ENCODE results near the gene PTPN21. TPM values are rescaled to one million over a fixed set of nuclear protein-coding genes. Genes with fewer than 3 reads are reported as not detected.
"Not testable (repeated sequence)": the region's sequence is repeated elsewhere in the genome, so short reads cannot be mapped to it uniquely, and the experiment has no call there.

Gene PTPN21
- total and polyA plus RNA-seq, 7 donors, result 4.7 to 27.3 (median 14.8) TPM

- peak overlapping the region; percentile 9 for H3K27ac ChIP-seq
- peaks cover 0 to 16% of the 10 kb centered on the region in 2 donors for H3K36me3 ChIP-seq (ENCODE audit: insufficient read depth in 1 of 2, low read depth in 1 of 2)
- WGBS, 3 donors, result 40 to 53% (median 50%) methylated on average over 4 of the region's 4 CpGs
- no peak overlapping the region for H3K4me3 ChIP-seq
- TF ChIP-seq, protein P1, sequence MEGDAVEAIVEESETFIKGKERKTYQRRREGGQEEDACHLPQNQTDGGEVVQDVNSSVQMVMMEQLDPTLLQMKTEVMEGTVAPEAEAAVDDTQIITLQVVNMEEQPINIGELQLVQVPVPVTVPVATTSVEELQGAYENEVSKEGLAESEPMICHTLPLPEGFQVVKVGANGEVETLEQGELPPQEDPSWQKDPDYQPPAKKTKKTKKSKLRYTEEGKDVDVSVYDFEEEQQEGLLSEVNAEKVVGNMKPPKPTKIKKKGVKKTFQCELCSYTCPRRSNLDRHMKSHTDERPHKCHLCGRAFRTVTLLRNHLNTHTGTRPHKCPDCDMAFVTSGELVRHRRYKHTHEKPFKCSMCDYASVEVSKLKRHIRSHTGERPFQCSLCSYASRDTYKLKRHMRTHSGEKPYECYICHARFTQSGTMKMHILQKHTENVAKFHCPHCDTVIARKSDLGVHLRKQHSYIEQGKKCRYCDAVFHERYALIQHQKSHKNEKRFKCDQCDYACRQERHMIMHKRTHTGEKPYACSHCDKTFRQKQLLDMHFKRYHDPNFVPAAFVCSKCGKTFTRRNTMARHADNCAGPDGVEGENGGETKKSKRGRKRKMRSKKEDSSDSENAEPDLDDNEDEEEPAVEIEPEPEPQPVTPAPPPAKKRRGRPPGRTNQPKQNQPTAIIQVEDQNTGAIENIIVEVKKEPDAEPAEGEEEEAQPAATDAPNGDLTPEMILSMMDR (IDR thresholded peaks at IDR 0.05), result no peak
- peaks cover 27% of the 10 kb centered on the region for H3K4me1 ChIP-seq
- no peak for ATAC-seq
- no peak for DNase-seq
- intact Hi-C loops (cut with DNase I), result no loop called here
- no peaks in the 10 kb centered on the region for H3K27me3 ChIP-seq (ENCODE audit: insufficient read depth in 3 of 3, low read length in 2 of 3)
- H3K9me3 ChIP-seq, result no peaks in the 10 kb centered on the region
Measured at GRCh38 chr14:88535813-88536212, 19.0 kb downstream of the PTPN21 start.

- TF ChIP-seq, protein P1 (IDR thresholded peaks at IDR 0.05), result no peak
- H3K4me3 ChIP-seq, result no peak overlapping the region
- H3K27ac ChIP-seq, result no peak overlapping the region
- WGBS, 3 donors, result 28 to 52% (median 45%) methylated on average over 4 of the region's 4 CpGs
- H3K4me1 ChIP-seq, result peaks cover 23% of the 10 kb centered on the region
- H3K9me3 ChIP-seq, result no peaks in the 10 kb centered on the region
- intact Hi-C loops (cut with DNase I), result no loop called here
- no peaks in the 10 kb centered on the region for H3K27me3 ChIP-seq (ENCODE audit: insufficient read depth in 3 of 3, low read length in 2 of 3)
- peaks cover 0 to 16% of the 10 kb centered on the region in 2 donors for H3K36me3 ChIP-seq (ENCODE audit: insufficient read depth in 1 of 2, low read depth in 1 of 2)
- DNase-seq (no peak), ATAC-seq (peak in 3 of 4 donors; percentile 61 to 66 (median 65))
Measured at GRCh38 chr14:88535149-88535548, 19.7 kb downstream of the PTPN21 start.

GRCh38 chr14:88533064-88533602, 21.7 kb downstream of the PTPN21 start:
- TF ChIP-seq, protein P1 (IDR thresholded peaks at IDR 0.05), result no peak

DNA sequence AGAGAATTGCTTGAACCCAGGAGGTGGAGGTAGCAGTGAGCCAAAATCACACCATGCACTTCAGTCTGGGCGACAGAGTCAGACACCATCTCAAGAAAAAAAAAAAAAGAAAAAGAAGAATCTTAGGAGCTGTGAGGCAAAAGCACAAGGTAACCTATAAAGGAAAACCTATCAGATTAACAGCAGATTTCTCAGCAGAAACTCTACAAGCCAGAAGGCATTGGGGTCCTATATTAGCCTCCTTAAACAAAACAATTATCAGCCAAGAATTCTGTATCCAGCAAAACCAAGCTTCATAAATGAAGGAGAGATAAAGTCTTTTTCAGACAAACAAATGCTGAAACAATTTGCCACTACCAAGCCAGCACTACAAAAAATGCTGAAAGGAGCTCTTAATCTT, 24.9 kb downstream of the PTPN21 start:
- WGBS, 3 donors, result 96 to 100% (median 100%) methylated on average over 1 of the region's 1 CpG

More at GRCh38 chr14:88533064-88533602, 21.7 kb downstream of the PTPN21 start:
- peaks cover 0 to 16% of the 10 kb centered on the region in 2 donors for H3K36me3 ChIP-seq (ENCODE audit: insufficient read depth in 1 of 2, low read depth in 1 of 2)
- intact Hi-C loops (cut with DNase I), result no loop called here
- no peak overlapping the region for H3K4me3 ChIP-seq
- WGBS, 3 donors, result 91 to 96% (median 93%) methylated on average over 6 of the region's 6 CpGs
- DNase-seq (no peak), ATAC-seq (no peak)
- H3K4me1 ChIP-seq, result peaks cover 15% of the 10 kb centered on the region
- H3K9me3 ChIP-seq, result no peaks in the 10 kb centered on the region
- no peak overlapping the region for H3K27ac ChIP-seq
- no peaks in the 10 kb centered on the region for H3K27me3 ChIP-seq (ENCODE audit: insufficient read depth in 3 of 3, low read length in 2 of 3)

DNA sequence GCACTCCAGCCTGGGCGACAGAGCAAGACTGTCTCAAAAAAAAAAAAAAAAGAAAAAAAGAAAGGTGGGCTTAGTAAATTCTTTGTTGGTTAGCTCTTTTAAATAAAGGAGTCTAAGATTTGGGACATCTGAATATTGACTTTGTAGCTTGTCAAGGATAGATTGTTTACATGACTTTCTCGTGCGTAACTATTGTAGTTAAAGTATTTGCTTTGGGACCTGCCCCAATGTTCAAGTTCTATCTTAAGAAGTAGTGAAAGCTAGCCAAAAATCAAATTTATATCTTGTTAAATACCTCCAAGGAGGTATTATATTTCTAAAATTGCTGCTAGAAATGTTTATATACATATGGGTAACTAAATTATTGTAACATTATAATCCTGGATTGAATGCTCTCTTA, 32.4 kb downstream of the PTPN21 start:
- ATAC-seq (no peak), DNase-seq (no peak)
- no peak overlapping the region for H3K27ac ChIP-seq
- H3K4me1 ChIP-seq, result peaks cover 5% of the 10 kb centered on the region
- no peaks in the 10 kb centered on the region for H3K27me3 ChIP-seq (ENCODE audit: insufficient read depth in 3 of 3, low read length in 2 of 3)
- H3K9me3 ChIP-seq, result no peaks in the 10 kb centered on the region
- H3K36me3 ChIP-seq (ENCODE audit: insufficient read depth in 1 of 2, low read depth in 1 of 2), result no peaks in the 10 kb centered on the region
- 59 to 76% (median 60%) methylated on average over 3 of the region's 3 CpGs for WGBS, 3 donors
- H3K4me3 ChIP-seq, result no peak overlapping the region
- TF ChIP-seq, protein P1 (IDR thresholded peaks at IDR 0.05), result no peak
- intact Hi-C loops (cut with DNase I), result no loop called here

More for the DNA sequence above, 24.9 kb downstream of the PTPN21 start:
- H3K9me3 ChIP-seq; H3K27ac ChIP-seq; DNase-seq; H3K4me3 ChIP-seq; H3K36me3 ChIP-seq (ENCODE audit: insufficient read depth in 1 of 2, low read depth in 1 of 2); H3K4me1 ChIP-seq; ATAC-seq; intact Hi-C loops (cut with DNase I); H3K27me3 ChIP-seq (ENCODE audit: insufficient read depth in 3 of 3, low read length in 2 of 3): not testable (repeated sequence)
